Left kidney (tissue), 2 donors: Measurements from ENCODE around the gene HOXA7. TPM values are rescaled to one million over a fixed set of nuclear protein-coding genes. Genes with fewer than 3 reads are reported as not detected.

Source experiments
- DNase-seq: peaks from one replicate; pipeline ENCODE4 v3.0.0-alpha.2; 2013
- polyA plus RNA-seq: library from polyadenylated mRNA; unstranded; fragments of 120-200 nt; gene quantifications from one replicate; pipeline ENCODE4 v1.2.1, GENCODE V29; 2013; ENCODE audit not compliant: insufficient read length

The HOXA7 gene
- polyA plus RNA-seq, 1 donor: 22.7 TPM

DNA sequence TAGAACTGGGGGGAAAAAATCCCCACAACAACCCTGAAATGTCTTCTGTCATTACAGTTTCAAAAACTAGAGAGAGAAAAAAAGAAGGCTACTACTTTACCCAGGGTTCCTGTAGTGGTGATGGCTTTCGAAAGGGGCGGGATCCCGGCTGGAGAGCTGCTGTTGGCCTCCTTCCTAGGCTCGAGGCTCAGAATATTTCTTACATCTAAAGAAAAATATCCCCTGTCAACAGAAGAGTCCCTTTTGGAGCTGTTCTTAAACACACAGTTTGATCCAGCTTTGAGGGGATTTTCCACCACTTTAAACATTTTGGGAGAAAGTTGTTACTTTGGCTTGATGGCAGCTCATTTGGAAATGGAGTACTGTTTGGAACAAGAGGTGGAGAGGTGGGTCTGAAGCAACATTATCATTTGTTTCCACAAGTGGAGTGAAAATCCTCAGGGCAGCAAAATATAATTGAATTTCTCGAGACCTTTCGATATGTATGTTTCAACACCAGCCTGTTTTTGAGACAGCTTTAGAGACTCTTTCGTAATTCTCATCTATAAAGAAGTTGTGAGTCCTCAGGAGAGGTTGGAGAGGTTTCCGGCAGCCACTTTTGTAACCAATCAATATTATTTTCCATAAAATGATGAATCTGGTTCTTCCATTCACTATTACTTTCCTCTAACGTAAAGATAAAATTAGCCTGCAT, 38.4 kb upstream of the HOXA7 start:
- peak; percentile 12 for DNase-seq

DNA sequence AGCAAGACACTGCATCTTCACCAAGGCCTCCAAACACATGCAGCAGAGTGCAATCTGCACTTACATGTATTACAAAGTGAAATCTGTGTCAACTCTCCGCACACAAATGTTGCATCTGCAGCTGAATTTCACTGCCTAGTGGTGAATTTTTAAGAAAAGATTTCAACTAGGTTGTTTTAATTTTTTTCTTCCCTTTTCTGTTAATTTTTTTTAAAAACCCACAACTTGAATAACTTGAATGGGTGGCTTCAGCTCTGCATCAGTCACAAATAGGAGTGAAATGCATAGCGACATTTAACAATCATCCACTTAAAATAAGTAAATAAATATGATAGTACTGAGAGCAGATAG, 37.5 kb upstream of the HOXA7 start:
- no peak for DNase-seq

DNA sequence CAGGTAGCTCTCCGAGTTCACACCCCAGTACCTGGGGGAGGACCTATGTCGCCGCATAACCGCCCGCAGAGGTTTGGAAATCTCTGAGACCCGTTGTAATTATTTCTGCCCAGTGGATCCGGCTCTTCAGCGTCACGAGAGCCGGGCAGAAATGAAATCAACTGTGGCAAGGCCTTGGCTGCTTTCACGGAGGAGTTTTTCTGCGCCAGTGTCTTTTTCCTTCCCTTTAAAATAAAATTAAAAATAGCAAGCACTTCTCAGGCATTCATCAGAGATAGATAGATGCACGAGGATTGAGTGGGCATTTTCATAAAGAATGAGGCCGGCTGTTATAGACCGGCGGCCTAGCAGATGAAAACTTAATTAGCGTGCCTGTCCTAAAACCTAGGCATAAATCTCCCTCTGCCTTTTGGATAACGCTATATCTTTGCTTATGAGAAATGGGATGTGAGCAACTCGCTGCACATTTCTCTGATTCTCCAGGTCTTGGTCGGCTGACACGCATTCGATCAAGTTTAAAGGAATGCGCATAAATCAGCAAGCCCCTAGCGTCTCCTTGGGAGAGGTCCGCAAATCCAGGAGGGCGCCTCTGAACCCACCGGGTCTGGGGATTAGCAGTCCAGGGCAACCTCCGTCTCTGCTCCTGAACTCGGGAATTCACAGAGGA, 37.0 kb upstream of the HOXA7 start:
- DNase-seq: no peak

DNA sequence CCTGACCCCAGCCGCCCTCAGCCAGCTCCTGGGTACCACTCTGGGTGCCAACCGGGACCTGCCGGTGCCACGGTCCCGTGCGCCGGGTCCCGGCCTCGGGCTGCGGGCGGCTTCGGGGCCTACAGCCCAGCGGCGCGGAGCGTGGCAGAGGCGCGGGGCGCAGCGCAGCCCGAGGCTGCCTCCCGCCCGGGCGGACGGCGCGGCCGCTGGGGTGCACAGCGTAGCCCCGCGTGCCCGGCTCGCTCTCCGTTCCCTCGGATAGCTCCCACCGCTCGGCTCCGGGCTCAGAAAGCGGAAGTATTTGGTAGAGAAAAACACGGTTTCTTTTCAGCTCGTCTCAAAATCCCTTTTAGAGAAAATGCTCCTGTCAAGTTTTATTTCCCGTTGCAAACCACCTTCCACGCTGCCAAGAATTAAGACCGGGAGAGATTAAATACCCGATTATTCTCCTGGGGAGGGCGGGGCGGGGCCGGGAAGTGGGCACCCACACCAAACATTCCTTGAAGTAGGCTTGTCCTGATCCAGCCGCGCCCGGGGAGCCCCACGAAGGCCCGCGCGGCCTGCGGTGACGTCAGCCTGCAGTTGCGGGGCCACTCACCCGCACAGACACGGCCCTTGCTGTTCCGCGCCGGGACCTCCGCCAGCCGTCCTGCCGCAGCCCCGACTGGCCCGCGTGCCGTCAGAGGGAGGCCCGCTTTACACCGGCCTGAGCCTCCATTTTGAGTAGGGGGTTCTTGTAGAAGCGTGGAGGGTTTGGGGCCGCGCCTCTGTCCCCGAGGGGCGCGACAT, 36.3 kb upstream of the HOXA7 start:
- no peak for DNase-seq

DNA sequence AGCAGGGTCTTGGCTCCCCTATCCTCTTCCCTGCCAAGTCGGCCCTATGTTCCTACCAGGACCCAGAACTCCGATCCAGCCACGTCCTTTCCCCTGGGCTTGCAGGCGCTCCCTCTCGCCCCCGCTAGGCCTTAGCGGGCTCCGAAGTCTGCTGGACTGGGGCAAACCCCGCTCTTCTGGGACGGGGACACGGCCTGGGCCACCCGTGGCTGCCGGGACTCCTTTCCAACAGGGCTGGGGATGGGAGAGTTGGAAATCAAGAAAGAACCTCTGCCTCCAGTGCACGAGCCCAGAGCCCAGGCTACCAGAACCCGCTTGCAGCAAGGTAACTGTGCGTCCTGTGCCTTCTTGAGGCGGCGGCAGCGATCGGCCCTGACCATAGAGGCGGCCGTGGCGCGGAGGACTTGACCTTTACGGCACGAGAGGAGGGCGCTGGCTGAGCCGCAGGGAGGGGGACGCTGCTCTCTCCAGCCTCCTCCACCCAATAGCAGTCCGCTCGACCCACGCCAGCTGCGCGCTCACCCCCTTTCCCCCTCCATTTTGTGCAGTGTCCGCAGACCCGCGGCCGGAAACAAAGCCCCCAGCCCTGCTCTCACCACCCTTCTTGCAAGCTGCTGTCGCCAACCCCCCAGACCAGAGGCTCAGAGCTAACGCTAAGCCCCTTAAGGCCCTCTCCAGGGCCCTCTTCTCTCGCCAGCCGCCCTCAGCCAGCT, 35.5 kb upstream of the HOXA7 start:
- DNase-seq: no peak

DNA sequence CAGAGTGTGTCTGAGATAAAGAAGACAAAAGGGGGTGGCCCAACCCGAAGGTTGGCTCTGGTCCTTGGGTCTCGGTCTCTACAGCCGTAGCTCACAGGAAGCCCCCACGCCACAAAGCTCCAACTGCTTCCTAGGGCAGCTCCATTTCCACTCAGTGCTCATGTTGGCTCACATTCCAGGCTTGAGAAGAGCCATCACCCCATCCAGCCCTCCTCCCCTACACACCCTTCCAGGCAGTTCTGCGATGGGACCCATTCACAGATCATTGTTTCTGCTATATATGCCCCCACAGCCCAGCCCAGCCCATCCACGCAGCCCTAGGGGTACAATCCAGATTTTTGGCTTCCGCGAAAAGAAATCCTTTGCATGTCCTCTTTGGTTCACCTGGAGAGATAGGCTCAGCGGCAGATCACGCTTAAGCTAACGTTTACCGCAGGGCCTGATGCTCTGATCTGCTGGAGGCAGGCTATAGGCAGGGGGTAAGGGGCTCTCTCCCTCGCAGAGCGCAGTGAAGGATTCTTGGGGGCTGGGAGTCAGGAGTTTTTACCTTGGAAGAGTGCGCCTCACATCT, 34.8 kb upstream of the HOXA7 start:
- DNase-seq: no peak

DNA sequence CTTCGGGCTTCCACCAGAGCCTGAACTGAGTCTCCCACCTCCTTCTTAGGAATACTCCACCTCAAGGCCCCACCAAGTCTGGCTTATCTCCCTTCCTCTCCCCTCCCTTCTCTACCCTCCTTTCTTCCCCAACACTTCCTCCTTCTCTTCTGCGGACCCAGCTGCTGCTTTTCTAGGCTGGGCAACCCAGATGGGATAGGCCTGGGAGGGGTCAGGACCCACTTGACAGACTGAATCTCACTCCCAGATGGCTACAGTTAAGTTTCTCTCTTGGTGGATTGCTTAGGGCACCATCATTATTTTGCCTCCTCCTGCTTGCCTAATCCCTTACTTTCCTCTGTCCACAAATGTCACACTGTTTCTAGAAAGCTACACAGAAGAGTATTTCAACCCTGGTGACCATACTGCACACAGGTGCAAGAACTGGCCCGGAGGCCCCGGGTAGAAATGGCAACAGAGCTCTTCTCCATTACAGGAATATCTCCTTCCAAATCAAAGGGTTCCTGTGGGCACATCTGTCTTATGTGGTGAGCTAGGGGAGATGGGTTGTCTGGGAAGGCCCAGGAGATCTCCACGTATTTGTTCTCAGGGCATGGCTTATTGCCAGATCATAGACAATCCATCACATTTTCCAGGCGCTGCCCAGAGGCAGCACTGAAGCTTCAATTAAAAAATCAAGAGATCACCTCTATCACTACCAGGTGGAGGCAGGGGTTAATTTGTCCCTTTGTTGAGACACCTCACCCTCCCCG, 33.7 kb upstream of the HOXA7 start:
- no peak for DNase-seq

DNA sequence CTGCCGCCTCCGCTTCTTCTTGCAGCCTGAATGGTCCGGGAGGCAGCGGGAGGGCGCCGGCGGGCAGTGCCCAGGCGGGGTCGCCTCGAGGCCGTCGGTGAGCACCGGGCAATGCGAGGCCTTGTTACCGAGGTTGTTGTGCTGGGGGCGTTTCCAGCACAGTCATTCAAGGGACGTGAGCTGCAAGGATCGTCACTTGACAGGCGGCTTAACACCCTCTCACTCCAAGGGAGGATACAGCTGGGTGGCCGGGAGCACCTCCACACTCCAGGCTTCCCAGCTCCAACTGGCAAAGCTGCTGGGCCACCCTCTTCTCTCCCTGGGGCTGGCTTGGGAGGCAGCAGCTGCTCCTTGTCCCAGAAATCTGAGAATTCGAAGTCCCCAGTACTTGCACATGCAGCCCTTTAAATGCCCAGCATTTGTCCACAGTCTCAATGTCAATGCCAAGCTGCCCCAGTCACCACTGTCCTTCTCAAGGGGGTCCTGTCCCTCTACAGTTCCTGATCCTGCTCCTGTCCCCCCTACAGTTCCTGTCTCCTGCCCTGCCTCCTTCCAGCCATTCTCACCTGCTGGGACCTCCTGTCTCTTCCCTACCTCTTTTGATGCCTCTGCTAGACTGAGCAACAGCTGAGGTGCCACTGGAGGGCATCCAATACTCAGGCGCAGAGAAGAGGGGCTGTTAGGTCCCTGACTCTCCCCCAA, 33.0 kb upstream of the HOXA7 start:
- no peak for DNase-seq

DNA sequence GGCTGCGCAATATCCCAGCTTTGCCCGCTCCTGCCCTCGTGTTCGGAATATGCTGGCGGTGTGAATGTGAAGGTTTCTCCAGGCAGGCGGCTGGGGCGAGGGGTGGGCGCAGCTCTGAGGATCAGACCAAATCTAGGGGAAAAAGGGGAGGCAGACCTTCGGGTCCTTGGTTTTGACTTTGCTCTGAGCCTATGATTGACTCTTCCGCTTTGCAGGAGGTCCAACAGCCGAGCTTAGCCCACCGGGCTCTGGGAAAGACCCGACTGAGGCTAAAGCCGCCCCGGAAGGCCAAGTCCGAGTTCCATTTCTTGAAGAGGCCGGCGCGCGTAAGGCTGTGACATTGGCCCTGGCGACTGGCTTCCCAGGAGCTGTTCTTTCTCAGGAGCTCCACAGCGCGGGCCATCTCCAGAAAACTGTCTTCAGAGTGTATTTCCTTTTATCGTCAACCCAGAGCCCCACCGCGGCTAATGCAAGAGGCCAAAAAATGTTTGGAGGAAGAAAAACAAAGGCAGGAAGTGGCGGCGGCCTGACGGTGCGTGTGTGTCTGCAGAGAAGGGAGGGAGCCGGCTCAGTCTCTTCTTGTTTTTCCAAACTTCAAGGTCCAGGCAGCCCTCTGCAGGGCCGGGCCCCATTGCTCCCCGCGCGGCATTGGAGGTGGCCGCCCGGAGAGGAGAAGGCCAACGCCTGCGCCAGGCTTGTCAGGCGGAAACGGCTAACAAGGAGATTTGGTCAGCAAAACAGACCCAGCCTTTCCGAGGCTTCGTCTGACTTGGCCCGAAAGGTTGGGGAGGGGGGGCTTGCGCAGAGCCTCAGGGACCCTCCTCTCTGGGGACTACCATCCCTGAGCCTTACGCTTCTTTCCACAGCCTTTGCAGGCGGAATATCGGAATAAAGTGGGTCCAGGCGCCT, 32.2 kb upstream of the HOXA7 start:
- DNase-seq: no peak

DNA sequence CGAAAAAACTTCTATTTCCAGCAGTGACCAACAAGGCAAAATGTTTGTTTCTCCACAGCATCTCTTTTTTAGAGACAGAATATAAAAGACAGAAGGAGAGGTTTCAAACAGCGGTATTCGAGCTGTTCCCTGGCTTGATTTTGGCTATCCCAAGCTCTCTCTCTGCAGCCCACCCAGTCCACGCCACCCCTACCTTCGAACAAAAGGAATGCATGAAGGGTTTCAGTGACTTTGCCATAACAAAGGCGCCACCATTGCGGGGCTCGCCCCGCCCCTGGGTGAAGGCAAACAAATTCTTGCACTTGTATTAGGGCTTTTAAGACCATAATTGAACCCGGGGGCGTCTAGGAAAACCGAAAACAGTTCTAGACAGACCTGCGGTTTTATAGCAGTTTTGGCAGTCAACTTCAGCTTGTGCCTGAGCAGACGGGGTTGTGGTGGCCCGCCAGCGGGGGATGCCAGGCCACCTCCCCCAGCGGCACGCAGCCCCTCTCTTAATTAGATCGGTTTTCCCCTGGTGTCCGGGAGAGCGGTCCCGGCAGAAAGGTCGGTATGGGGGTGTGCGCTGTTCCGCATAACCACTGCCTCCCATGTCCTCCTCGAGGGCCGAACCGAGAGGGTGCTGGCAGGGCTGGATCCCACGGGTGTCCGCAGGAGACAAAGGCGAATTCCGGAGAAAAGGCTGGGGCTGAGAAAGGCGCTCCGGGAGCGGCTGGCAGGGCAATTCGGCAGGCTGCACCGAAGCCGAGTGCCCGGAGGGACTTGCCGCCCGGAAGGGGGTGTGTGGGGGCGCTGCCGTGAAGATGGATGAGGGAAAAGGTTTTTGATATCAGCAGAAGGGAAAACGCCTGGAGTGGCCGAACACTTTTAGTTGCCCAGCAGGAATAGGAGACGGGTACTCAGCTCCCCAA, 31.3 kb upstream of the HOXA7 start:
- DNase-seq: no peak

DNA sequence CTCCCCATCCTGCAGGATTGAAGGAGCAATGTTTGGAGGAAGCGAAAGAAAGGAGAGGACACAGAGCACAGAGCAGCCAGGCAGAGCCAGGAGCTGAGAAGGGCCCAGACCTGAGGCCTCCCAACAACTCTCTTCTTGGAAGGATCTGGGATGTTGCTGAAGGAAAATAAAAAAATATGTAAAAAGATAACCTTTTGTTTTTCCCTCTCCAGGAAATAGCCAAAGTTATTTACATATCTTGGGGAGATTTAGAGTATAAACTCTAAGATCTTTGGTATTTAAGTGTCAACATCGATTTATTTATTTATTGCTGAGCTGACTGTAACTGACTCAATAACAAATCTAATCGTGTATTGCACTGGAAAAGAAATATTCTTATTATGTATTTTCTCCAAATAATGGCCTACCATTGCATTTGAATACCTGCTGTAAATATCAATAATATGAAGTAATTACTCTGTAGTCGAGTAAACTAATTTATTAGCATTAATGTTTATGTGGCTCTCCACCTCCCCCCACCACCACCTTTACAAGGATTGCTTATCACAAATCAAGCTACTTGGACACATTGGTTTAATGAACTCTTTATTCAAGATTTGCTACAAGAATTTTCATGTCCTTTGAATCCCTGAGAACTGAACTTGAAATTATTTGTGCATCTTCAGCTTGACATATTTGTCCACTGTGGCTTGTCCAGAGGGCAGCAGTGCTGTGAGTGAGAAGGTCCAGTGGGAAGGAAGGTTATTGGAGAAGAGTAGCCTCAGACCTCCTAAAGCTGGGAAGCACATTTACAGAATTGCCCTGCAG, 30.4 kb upstream of the HOXA7 start:
- DNase-seq: no peak

DNA sequence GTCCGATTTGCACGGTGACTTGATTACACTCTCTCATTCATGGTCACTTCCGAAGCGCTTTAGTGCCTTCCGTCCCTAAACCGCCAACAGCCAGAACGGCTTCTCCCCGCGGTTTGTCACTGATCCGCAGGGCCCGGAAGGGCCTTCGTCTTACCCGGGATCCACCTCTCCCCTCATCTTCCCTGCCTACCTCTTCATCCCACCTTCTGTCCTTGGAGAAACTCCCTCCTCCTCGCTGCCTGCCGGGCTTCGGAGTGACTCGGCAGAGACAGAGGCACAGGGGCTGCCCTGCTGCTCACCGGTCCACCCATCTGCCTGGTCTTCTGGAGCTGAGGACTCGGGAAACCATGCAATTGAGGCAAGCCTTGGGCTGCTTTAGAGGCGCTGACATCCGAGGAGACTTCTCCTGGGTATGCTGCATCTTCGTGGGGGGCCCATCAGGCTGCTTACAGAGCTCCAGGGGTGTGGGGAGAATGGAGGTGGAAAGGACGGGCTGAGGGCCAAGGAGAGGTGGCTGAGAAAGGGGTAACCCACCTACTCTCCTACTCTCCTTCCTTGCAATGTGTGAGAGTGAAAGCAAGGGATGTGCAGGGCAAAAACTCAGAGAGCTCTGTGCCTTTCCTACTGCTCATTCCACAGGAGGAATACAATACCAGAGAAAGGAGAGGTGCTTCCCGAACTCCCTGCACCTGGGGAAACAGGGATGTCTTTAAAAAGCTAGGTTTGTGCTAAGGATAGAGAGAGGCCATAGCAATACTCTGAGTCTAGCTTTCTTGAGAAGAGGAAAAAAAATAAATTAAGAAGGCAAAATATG, 29.6 kb upstream of the HOXA7 start:
- DNase-seq: no peak

DNA sequence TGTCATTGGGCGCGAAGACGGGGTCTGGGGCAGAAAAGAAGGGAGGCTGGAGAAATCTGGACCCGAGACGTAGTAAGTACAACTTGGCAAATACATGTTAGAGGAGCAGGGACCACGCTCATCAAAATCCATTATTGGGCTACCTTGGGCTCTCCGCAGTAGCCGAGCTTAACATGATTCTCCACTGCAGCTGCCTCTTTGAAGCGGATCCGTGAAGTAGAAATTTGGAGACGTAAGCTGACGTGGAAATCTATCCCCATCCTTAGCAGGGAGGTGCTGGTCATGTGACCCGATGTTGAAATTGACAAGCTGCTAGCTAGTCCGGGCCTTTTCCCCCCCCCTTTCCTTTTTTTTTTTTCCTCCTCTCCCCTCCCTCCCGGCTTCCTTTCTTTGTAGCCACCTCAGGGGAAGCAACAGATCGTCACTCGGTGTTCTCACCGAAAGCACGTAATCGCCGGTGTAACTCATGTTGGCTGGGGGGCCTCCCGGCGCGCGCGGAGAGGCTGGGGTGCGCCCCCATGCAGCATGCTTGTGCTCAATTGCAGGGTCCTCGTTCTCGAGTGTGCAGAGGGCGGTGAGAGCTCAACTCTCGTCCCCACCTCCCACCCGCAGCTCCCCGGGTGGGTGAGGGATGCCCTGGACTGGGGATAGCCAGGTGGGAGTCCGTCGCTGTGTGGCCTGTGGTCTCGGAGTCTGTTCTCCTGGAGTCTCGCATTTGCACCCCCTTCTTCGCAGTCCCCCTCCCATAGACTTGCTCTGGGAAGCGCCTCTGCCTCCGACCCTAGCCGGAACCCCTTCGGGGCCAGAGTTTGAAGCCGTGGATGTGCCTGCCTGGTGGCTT, 28.8 kb upstream of the HOXA7 start, which contains the start of gene HOXA11:
Gene HOXA11 (minus strand): TSS at position 220 of the 841 bp plus-strand sequence. CDS start 88 bp downstream, at position 132.
- DNase-seq: peak; percentile 96

DNA sequence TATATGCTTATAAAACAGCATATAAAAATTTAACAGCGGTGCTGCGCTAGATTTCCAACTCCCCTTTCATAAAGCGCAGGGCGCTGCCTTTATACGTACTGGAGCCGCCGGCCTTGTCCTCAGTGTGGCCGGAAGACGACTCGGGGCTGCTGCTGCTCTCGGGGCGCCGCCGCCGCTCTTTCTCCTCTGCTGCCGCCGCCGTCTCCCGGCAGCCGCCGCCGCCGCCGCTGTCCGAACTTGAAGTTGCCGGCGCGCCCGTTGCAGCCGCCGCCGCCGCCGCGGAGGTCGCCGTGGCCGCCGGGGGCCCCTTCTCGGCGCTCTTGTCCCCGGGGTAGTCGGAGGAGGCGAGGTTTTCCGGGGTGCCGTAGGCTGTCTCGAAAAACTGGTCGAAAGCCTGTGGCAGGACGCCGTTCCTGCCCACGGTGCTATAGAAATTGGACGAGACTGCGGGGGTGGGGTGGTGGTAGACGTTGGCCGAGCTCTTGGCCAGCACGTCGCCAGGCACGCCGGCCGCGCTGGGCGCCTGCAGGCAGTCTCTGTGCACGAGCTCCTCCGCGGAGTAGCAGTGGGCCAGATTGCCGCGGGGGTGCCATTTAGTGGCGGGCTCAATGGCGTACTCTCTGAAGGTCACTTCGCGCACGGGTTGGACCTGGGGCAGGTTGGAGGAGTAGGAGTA, 28.0 kb upstream of the HOXA7 start:
- no peak for DNase-seq

DNA sequence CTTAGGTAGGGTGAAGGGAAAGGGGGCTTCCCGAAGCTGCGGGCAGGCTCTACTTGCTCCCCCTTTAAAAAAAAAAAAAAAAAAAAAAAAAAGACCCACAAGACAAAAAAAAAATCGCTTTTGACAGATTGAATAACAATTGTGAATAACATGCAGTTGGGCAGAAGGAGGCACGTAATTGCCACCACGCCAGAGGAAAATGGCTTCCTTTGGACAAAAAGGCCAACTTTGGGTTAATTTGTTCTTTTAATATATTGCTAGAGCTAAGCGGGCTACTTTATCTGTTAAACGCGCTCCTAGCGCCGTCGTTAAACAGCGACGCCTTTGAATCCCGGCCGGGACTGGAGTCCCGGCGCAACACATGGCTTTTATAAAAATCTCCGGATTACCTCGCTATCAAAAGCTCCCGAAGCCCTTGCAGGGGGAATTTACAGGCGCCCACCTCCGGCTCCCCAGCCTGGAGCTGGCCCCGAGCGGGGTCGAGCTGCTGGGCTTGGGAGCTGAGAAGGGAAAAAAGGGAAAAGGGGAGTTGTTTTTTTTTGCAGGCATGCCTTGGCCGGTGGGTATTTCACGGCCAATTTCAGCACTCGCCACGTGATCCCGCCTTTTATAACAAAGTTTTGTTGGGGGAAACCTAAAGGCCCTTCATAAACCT, 27.3 kb upstream of the HOXA7 start:
- DNase-seq: no peak
